HG03175 (cell line): Measurements from ENCODE around the gene POGLUT2.
"Not testable (repeated sequence)": the region's sequence is repeated elsewhere in the genome, so short reads cannot be mapped to it uniquely, and the experiment has no call there.

Experiments used
- ATAC-seq: cut with Tn5 transposase; IDR thresholded peaks from one replicate; pipeline ENCODE4 v1.9.1; 2021; ENCODE audit warnings: mild to moderate bottlenecking, moderate library complexity; ENCODE audit not compliant: unreplicated experiment

The POGLUT2 gene

GRCh38 chr13:102807699-102808098 is 8.9 kb upstream of the POGLUT2 start:
- ATAC-seq, result no peak

DNA sequence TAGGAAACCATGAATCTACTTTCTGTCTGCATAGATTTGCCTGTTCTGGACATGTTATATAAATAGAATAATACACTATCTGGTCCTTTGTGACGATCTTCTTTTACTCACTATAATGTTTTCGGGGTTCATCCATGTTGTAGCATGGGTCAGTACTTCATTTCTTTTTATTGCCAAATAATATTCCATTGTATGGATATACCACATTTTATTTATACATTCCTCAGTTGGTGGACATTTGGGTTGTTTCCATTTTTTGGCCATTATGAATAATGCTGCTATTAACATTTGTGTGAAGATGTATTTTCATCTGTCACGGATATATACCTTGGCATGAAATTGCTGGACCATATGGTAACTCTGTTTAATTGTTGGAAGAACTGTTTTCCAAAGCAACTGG is 6.9 kb upstream of the POGLUT2 start:
- no peak for ATAC-seq

GRCh38 chr13:102800145-102801041 is 1.6 kb upstream of the POGLUT2 start:
- ATAC-seq, result peak; percentile 76

DNA sequence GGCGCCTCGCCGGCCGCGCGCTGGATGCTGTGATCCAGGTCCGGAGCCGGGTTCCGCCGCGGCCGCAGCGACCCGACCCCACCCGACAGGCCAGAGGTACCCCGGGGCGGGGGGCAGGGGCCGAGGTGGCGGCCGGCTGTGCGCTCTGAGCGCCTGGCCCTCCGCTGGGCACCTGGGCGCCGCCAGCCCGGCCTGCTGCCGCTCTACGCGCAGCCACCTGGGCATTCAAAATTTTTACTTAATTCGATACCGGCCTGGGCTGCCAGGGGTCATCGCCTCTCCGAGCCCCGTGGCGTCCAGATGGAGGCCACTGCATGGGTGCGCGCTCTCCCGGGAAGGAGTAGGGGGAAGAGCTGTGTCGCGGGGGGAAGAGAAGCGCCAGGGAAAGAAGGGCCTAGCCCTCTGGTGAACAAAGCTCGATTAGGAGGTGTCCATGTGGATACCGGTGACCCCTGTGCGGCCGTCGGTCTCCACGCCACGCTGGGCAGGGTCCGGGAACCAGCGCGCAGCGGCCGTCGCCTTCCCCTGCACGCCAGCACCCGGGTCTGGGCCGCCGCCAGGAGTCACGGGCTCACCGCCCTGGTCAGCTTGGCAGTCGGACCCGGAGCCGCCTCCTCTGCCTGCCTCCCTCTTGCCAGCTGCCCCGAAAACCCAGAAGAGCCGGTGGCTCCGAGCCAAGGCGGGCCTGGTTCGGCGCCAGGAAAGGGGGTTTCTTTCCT is 809 bp upstream of the POGLUT2 start:
- peak; percentile 12 for ATAC-seq

- ATAC-seq, result no peak
Measured at GRCh38 chr13:102793611-102794355, 5.0 kb downstream of the POGLUT2 start.

- ATAC-seq, result no peak
Measured at GRCh38 chr13:102792396-102792795, 6.4 kb downstream of the POGLUT2 start.

- ATAC-seq, result no peak
Measured at GRCh38 chr13:102788683-102789082, 10.1 kb downstream of the POGLUT2 start.

- ATAC-seq, result no peak
Measured at GRCh38 chr13:102784483-102784882, 14.3 kb downstream of the POGLUT2 start.

GRCh38 chr13:102781591-102781990 is 17.2 kb downstream of the POGLUT2 start:
- no peak for ATAC-seq

- ATAC-seq, result not testable (repeated sequence)
Measured at GRCh38 chr13:102780656-102781055, 18.1 kb downstream of the POGLUT2 start.

DNA sequence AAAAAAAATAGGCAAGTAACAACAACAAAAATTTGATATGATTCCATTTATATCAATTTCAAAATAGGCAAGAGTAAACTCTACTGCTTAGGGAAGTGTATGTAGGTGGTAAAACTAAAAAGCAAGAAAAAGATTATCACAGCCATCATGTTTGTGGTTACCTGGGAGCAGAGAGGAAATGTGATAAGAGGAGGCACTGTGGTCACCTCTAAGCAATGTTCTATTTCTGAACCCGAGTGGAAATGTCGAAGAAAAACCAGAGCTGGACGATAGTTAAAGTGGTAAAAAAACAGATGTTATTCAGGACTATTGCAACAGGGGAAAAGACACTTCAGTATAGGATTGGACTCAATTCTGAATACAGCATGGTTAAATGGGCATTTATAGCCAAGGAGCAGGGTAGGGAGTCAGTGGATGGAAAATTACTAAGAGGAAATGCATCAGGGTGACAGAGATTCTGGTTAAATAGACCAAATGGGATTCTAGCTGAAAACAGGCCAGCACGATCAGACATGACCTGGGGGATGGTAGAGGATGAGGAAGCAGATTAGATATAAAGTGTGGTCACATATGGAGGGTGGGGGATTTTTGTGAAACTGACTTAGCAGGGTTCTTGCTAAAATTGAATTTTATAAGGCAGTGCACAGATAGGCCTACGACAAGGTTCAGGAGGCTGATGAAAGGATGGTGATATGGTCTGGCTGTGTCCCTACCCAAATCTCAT is 19.2 kb downstream of the POGLUT2 start:
- no peak for ATAC-seq

GRCh38 chr13:102777736-102778135 is 21.0 kb downstream of the POGLUT2 start:
- ATAC-seq, result no peak

GRCh38 chr13:102776271-102776670 is 22.5 kb downstream of the POGLUT2 start:
- ATAC-seq, result no peak

DNA sequence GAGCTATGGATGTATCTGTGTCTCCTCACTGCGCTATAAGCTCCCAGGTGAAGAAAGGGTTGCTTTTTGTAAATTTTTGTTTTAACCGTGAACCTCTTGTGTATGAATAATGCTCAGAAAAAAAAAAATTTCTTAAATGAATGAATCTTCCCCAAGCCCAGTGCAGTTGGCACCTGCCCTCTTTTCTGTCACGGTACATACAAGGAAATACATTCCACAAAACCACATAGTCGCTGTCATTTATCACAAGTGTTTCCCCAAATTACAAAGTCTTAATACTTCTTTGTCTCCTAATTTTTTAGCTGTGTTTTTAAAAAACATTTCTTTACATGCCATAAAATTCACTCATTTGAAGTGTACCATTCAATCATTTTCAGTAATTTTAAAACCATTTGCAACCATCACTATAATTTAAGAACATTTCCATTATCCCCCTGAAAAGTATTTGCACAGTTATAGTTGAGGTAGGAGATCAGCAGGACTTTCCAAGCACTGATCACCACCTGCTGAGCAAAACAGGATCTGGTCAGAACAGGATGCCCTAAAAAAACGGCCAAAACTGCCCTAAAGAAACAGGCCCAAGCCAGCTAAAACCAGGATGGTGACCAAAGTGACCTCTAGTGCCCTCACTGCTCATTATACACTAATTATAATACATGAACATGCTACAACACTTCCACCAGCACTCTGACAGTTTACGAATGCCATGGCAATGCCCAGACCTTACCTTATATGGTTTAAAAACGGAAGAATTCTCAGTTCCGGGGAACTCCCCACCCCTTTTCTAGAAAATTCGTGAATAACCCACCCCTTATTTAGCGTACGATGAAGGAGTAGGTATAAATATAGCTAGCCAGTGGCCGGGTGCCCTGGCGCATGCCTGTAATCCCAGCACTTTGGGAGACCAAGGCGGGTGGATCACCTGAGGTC is 23.9 kb downstream of the POGLUT2 start:
- ATAC-seq, result no peak

GRCh38 chr13:102774214-102774568 is 24.6 kb downstream of the POGLUT2 start:
- no peak for ATAC-seq

DNA sequence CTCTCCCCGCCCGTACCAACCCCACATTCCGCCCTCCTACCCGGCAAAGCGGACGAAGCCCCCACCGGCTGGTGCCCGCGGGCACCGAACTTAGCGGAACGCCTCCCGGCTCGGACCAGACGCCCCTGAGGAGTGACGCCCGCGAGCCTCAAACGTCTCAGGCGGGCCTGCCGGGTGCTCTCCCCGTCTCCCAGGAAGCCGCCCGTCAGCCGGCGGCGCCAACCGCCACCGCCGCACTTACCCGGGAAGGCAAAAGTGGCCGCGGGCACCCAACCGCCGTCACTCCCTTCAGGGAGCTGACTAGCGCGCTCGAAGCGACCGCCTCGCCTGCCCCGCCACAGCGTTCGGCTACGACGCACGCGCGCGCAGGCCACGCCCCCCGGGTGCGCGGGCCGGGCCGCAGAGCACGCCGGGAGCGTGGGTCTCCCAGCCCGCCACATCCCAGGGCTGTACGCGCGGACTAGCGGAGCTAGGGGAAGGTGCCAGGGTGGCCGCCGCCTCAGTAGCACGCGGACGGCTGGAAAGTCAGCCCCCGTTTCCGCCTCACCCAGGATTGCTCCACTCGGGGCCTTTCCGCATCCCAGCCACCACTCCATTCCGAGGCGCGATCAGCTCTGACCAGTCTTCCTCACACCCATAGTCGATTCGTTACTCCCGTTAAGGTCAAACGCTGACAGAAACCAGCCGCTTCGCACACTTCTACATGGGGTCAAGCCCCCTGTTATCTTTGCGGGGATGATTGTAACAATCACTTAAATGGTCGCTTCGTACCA is 25.1 kb downstream of the POGLUT2 start, which contains the start of gene TEX30:
Gene TEX30 (minus strand): TSS at position 346 of the 773 bp plus-strand sequence. CDS start 3,760 bp downstream, outside the sequence.
- ATAC-seq, result peak; percentile 93

DNA sequence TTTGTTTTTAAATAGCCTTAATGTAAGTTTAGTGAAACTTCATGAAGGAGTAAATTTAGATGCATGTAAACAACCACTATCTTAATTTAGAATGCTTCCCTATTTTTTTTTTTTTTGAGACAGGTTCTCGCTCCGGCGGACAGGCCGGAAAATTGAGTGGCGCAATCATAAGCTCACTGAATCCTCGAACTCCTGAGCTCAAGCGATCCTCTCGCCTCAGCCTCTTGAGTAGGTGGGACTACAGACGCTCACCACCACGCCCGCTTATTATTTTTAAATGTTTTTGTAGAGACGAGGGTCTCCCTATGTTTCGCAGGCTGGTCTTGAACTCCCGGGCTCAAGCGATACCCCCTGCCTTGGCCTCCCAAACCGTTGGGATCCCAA is 26.7 kb downstream of the POGLUT2 start:
- no peak for ATAC-seq

DNA sequence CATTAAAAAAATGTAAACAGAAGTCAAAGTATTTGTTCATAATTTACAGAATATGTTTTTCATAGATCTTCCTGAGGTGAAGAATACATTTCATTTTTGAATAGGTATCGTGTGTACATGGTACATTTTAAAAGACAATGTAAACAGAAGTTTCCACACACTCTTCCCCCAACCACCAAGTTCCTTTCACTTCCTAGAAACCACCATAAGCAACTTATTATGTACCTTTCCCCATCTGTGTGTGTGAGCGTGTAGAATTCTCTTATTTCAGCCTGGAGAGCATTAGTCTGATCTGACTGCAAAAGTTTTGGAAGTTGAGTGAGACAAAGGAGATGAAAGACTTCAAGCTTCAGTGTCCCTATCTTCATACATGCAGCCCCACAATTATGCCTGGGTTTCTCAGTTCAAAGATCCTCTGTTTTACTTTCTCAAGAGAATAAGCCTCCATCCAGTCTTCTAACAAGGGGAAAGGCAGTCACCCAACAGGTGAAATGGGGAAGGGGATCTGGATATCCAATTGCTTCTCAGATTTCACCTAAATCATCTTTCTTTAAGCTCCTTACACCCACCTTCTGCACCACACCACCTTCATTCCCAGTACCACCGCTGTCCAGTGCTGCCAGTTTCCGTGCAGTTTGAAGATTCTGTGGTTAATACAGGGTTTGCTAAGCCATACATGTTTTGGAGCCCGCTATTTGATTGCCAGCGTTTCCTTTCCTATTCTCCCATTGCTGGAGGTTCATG is 27.3 kb downstream of the POGLUT2 start:
- no peak for ATAC-seq
